Measurements from ENCODE around the gene NUDT8.

- no peak for TF ChIP-seq EZH2 (IDR thresholded peaks at IDR 0.05; ENCODE audit: low read length)
- TF ChIP-seq, protein P1, sequence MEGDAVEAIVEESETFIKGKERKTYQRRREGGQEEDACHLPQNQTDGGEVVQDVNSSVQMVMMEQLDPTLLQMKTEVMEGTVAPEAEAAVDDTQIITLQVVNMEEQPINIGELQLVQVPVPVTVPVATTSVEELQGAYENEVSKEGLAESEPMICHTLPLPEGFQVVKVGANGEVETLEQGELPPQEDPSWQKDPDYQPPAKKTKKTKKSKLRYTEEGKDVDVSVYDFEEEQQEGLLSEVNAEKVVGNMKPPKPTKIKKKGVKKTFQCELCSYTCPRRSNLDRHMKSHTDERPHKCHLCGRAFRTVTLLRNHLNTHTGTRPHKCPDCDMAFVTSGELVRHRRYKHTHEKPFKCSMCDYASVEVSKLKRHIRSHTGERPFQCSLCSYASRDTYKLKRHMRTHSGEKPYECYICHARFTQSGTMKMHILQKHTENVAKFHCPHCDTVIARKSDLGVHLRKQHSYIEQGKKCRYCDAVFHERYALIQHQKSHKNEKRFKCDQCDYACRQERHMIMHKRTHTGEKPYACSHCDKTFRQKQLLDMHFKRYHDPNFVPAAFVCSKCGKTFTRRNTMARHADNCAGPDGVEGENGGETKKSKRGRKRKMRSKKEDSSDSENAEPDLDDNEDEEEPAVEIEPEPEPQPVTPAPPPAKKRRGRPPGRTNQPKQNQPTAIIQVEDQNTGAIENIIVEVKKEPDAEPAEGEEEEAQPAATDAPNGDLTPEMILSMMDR (optimal IDR thresholded peaks at IDR 0.05 in 1 of 3, IDR thresholded peaks at IDR 0.05 in 1 of 3, conservative IDR thresholded peaks at IDR 0.05 in 1 of 3; ENCODE audit: extremely low read depth in 1 of 3, insufficient read depth in 2 of 3, low read length in 3 of 3), result no peak
These were observed 27.6 kb upstream of the NUDT8 start for GRCh38 chr11:67657300-67657699.
